Activated CD4-positive, alpha-beta T cell treated with anti-CD3 and anti-CD28 coated beads, Interleukin-2, amount 10 ng/mL, durations not matched to agents 7 days and 5 days (primary cell): ENCODE results near the gene DDX41. TPM values are rescaled to one million over a fixed set of nuclear protein-coding genes. Genes with fewer than 3 reads are reported as not detected.

Experiments
- CTCF ChIA-PET: fragments of 350-600 bp; sonication (Branson Sonifier 250); formaldehyde crosslinking; loops from one replicate; lab custom pipeline; 2021; ENCODE audit warnings: antibody characterized with exemption; lab: Charles Lee
- POLR2A ChIA-PET: fragments of 350-600 bp; sonication (Branson Sonifier 250); formaldehyde crosslinking; loops from one replicate; lab custom pipeline; 2021; ENCODE audit warnings: antibody characterized with exemption; lab: Charles Lee
- DNase-seq: peaks from one replicate; pipeline ENCODE4 v3.0.0-alpha.2; 2020
- H3K27ac Mint-ChIP-seq: one replicate; pipeline ENCODE4 v1.8.0; 2021; ENCODE audit warnings: mild to moderate bottlenecking, moderate library complexity, mixed read lengths
- H3K27me3 Mint-ChIP-seq: one replicate; pipeline ENCODE4 v1.8.0; 2021; ENCODE audit warnings: mixed read lengths
- H3K36me3 Mint-ChIP-seq: one replicate; pipeline ENCODE4 v1.8.0; 2021; ENCODE audit warnings: low read depth, mixed read lengths
- H3K4me1 Mint-ChIP-seq: one replicate; pipeline ENCODE4 v1.8.0; 2021; ENCODE audit warnings: mixed read lengths
- H3K4me3 Mint-ChIP-seq: one replicate; pipeline ENCODE4 v1.8.0; 2021; ENCODE audit warnings: mild to moderate bottlenecking, moderate library complexity, mixed read lengths
- H3K9me3 Mint-ChIP-seq: one replicate; pipeline ENCODE4 v1.8.0; 2021; ENCODE audit warnings: mixed read lengths
- total RNA-seq, 2 experiments: library from RNA; stranded (reverse); gene quantifications; one replicate each; pipeline ENCODE4 v1.2.3, GENCODE V29; 2021

DDX41 gene
- total RNA-seq, 2 experiments from 2014 or later: 106 to 118 TPM

GRCh38 chr5:177508837-177509236, 7.9 kb downstream of the DDX41 start:
- ChIA-PET CTCF (interaction anchor here (1.0 to 4.4 kb wide), 6 partner anchors 11 to 199 kb away, joined by 3 to 19 read pairs (median 4); partner anchors contain the start of gene PDLIM7), POLR2A (interaction anchor here (0.7 to 1.0 kb wide), 2 partner anchors 11 to 17 kb away, joined by 4 to 7 read pairs; partner anchors contain the start of gene PDLIM7)
- Mint-ChIP-seq H3K27ac (no peak overlapping the region), H3K36me3 (peaks cover 14% of the 10 kb centered on the region), H3K9me3 (no peaks in the 10 kb centered on the region), H3K4me3 (no peak overlapping the region), H3K27me3 (no peaks in the 10 kb centered on the region), H3K4me1 (peaks cover 6% of the 10 kb centered on the region)
- DNase-seq: no peak

DNA sequence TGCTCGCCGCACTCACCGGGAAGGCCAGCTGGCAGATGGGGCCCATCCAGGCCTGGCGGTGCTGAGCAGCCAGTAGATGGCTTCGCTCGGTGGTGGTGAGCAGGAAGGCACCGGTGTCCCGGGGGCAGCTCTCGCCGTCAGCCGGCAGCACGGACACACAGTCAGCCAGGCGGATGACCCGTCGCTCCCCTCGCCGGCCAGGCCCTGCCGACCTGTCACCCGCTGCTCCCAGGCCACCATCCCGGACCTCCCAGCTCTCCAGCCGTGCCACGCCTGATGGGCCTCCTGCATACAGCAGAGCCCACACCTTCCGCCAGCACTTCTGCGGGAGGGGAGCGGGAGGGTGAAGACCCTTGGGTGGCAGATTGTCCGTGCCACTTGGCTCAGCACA, 8.5 kb downstream of the DDX41 start:
- H3K4me3 Mint-ChIP-seq: no peak overlapping the region
- no peaks in the 10 kb centered on the region for H3K27me3 Mint-ChIP-seq
- no peaks in the 10 kb centered on the region for H3K9me3 Mint-ChIP-seq
- H3K36me3 Mint-ChIP-seq: peaks cover 14% of the 10 kb centered on the region
- ChIA-PET POLR2A (interaction anchor here (0.6 kb wide), 1 partner anchor 1545 kb away, joined by 5 read pairs; no protein-coding TSS in a partner anchor), CTCF (interaction anchor here (0.6 to 4.4 kb wide), 8 partner anchors 10 to 242 kb away, joined by 3 to 19 read pairs (median 4); partner anchors contain the start of gene PDLIM7)
- no peak overlapping the region for H3K27ac Mint-ChIP-seq
- no peak for DNase-seq
- H3K4me1 Mint-ChIP-seq: peaks cover 6% of the 10 kb centered on the region

DNA sequence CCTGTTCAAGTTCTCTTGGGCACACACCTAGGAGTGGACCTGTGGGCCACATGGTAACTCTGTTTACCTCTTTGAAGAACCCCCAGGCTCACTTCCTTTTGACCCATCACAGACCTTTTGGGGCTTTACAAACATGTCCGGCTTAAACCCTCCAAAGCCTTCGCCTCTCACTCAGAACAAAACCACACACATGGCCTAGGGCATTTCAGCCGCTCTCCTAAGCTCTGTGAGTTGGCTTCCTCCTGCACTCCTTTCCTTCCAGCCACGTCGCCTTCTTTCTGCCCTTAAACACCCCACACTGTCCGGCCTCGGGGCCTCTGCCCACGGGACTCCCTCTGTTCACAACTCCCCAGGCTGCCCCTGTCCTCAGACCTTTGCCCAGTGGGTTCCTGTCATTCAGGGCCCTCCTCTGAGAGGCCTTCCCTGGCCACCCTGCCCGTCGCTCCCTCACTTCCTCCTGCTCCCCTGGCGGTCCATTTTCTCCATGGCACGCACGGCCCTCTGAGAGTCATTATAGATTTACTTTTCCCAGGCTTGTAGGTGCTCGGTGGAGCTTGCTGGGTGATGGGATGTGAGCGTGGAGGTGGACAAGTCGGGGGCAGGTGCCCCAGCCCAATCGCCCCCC, 9.1 kb downstream of the DDX41 start:
- H3K4me3 Mint-ChIP-seq: no peak overlapping the region
- peaks cover 6% of the 10 kb centered on the region for H3K4me1 Mint-ChIP-seq
- no peaks in the 10 kb centered on the region for H3K9me3 Mint-ChIP-seq
- peak overlapping the region; percentile 5 for H3K27ac Mint-ChIP-seq
- H3K27me3 Mint-ChIP-seq: no peaks in the 10 kb centered on the region
- POLR2A ChIA-PET: interaction anchor here (0.6 kb wide), 1 partner anchor 1545 kb away, joined by 5 read pairs; no protein-coding TSS in a partner anchor
- H3K36me3 Mint-ChIP-seq: peaks cover 12% of the 10 kb centered on the region
- CTCF ChIA-PET: interaction anchor here (0.6 to 4.4 kb wide), 6 partner anchors 10 to 241 kb away, joined by 3 to 19 read pairs (median 4); partner anchors contain the start of gene PDLIM7
- no peak for DNase-seq

DNA sequence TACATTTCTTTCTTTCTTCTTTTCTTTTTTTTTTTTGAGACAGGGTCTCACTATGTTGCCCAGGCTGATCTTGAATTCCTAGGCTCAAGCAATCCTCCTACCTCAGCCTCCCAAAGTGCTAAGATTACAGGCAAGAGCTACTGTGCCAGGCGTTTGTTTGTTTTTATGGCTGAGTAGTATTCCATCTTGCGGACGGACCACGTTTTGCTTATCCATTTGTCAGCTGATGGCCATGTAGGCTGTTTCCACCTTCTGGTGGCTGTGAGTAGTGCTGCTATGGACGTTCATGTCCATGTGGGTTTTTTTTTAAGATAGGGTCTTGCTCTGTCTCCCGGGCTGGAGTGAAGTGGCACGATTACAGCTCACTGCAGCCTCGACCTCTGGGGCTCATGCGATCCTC, 9.6 kb downstream of the DDX41 start:
- Mint-ChIP-seq H3K4me3 (no peak overlapping the region), H3K27ac (peak overlapping the region; percentile 5), H3K27me3 (no peaks in the 10 kb centered on the region), H3K36me3 (peaks cover 12% of the 10 kb centered on the region), H3K4me1 (peaks cover 6% of the 10 kb centered on the region), H3K9me3 (no peaks in the 10 kb centered on the region)
- POLR2A ChIA-PET: no interaction called here
- CTCF ChIA-PET: interaction anchor here (0.7 to 4.4 kb wide), 4 partner anchors 9 to 393 kb away, joined by 3 to 19 read pairs (median 4); partner anchors contain the start of gene PDLIM7
- DNase-seq: no peak

DNA sequence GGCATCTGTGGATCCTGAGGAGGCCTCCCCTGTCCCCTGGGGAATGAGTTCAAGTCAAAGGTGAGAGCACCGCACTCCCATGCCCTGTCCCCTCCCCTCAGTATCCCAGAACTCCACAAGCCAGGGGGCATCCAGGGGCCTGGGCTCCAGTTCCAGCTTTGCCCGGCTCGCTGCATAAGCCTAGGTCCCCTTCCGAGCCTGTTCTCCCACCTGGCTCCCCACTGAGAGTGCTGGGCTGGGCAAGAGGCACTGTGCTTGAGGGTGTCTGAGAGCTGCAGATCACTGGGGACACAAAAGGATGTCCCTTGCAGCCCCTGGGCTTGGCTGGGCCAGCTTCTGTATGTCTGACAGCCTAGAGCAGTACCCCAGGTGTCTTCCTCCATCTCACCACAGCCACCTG, 11.7 kb downstream of the DDX41 start:
- no peak overlapping the region for H3K27ac Mint-ChIP-seq
- peaks cover 8% of the 10 kb centered on the region for H3K4me1 Mint-ChIP-seq
- H3K4me3 Mint-ChIP-seq: no peak overlapping the region
- ChIA-PET POLR2A (no interaction called here), CTCF (interaction anchor here (1.1 to 1.9 kb wide), 4 partner anchors 11 to 101 kb away, joined by 3 to 5 read pairs (median 3); partner anchors contain the start of gene DDX41)
- no peaks in the 10 kb centered on the region for H3K9me3 Mint-ChIP-seq
- no peaks in the 10 kb centered on the region for H3K27me3 Mint-ChIP-seq
- DNase-seq: no peak
- no peaks in the 10 kb centered on the region for H3K36me3 Mint-ChIP-seq

- Mint-ChIP-seq H3K36me3 (no peaks in the 10 kb centered on the region), H3K4me3 (no peak overlapping the region), H3K27ac (no peak overlapping the region), H3K27me3 (peaks cover 6% of the 10 kb centered on the region), H3K4me1 (peaks cover 8% of the 10 kb centered on the region), H3K9me3 (no peaks in the 10 kb centered on the region)
- CTCF ChIA-PET: interaction anchor here (0.8 to 1.9 kb wide), 7 partner anchors 12 to 113 kb away, joined by 3 to 5 read pairs (median 3); partner anchors contain the start of genes DDX41 and TMED9
- POLR2A ChIA-PET: no interaction called here
- no peak for DNase-seq
Measured at GRCh38 chr5:177504086-177505056, 12.4 kb downstream of the DDX41 start.

DNA sequence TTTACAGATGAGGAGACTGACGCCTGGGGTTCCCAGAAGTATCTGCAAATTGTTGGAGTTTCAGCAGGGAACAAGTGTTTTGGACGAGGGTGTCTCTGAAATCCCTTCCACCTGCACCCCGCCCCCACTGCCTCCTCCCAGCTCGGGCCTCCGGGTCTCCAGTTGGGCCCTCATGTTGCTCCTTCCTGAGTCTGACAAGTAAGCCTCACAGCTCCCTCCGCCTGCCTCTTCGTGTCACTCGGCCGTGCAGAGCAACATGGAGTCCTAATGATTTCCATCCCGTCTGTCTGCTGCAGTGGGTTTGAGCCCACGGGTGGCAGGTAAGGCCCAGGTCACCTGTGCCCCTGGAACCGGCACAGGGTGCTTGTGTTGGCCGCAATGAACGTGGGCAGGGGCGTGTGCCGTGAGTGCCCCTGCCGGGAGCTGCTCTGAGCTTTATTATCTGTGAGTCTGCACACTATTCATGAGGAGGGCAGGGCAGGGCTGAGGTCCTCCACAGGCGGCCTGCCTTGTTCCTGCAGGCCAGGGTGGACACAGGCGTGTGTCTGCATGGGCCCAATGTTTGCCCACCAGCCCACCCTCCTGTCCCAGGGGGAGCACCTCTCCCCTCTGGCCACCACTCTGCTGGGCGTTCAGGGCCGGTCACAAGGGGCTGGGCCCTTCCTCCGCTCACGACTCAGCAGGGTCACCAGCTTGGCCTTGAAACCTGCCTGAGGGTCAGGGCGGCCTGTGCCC, 13.2 kb downstream of the DDX41 start:
- Mint-ChIP-seq H3K27ac (no peak overlapping the region), H3K36me3 (no peaks in the 10 kb centered on the region), H3K9me3 (no peaks in the 10 kb centered on the region), H3K4me3 (no peak overlapping the region), H3K4me1 (peaks cover 10% of the 10 kb centered on the region), H3K27me3 (peaks cover 12% of the 10 kb centered on the region)
- CTCF ChIA-PET: interaction anchor here (0.6 to 1.9 kb wide), 5 partner anchors 13 to 135 kb away, joined by 3 to 5 read pairs (median 4); partner anchors contain the start of genes DDX41 and TMED9
- POLR2A ChIA-PET: interaction anchor here (0.7 kb wide), 1 partner anchor 114 kb away, joined by 3 read pairs; no protein-coding TSS in a partner anchor
- DNase-seq: no peak

DNA sequence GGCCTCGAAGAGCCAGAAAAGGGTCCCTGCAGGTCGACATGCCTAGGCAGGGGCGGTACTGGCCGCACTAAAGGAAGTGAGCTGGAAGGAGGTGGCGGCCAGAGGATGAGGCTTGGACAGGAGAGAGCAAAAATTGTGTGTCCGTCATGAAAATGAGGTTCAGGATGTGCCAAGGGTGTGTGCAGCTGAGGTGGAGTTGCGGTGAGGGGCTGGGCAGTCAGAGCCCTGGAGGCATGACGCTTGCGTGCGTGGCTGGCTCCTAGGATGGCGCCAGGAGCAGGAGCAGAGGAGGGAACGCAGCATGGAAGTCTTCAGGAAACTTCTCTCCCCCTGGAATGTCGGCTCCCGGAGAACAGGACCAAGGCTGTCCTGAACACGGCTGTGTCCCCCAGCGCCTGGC, 13.9 kb downstream of the DDX41 start:
- no peak for DNase-seq
- POLR2A ChIA-PET: interaction anchor here (0.7 kb wide), 1 partner anchor 113 kb away, joined by 3 read pairs; no protein-coding TSS in a partner anchor
- no peaks in the 10 kb centered on the region for H3K36me3 Mint-ChIP-seq
- no peak overlapping the region for H3K4me3 Mint-ChIP-seq
- no peak overlapping the region for H3K27ac Mint-ChIP-seq
- H3K9me3 Mint-ChIP-seq: no peaks in the 10 kb centered on the region
- CTCF ChIA-PET: interaction anchor here (0.6 to 4.4 kb wide), 5 partner anchors 45 to 136 kb away, joined by 3 to 23 read pairs (median 4); no protein-coding TSS in a partner anchor
- peaks cover 16% of the 10 kb centered on the region for H3K27me3 Mint-ChIP-seq
- peaks cover 15% of the 10 kb centered on the region for H3K4me1 Mint-ChIP-seq

DNA sequence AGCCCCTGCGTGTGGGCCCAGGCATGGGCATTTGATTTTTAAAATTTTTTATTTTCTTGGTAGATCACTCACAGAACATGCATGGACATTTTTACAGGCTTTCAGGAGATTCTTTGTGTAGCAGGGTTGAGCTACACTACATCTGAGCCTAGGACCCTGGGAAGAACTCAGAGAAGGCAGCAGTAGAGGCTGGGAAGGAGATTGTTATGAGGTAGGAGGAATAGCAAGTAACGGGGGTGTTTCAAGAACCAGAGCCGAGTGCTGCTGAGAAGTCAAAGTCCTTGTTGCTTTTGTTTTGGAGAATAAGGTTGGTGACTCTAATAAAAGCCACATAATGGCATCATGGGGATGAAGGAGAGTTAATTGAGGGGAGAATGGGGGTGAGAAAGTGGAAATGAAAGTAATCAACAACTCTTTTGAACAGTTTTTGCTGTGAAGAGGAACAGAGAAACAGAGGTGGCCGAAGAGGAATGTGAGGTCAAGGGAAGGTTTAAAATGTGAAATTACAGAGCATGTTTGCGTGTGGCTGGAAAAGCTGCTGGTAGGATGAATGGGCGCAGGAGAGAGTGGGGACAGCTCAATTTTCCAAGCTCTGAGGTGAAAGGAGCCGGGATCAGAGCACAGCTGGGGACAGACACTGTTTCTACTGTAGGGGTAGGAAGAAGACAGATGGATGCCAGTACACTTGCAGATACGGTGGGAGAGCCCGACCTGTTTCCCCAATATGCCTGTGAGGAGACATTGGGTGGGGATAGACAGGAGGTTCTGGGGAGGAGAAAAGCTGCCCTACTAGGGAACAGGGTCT, 14.7 kb downstream of the DDX41 start:
- ChIA-PET CTCF (interaction anchor here (0.9 to 4.4 kb wide), 15 partner anchors 8 to 192 kb away, joined by 3 to 36 read pairs (median 5); partner anchors contain the start of gene DOK3), POLR2A (no interaction called here)
- Mint-ChIP-seq H3K36me3 (no peaks in the 10 kb centered on the region), H3K27ac (no peak overlapping the region), H3K4me3 (no peak overlapping the region), H3K27me3 (peaks cover 18% of the 10 kb centered on the region), H3K9me3 (no peaks in the 10 kb centered on the region), H3K4me1 (peaks cover 17% of the 10 kb centered on the region)
- DNase-seq: no peak

DNA sequence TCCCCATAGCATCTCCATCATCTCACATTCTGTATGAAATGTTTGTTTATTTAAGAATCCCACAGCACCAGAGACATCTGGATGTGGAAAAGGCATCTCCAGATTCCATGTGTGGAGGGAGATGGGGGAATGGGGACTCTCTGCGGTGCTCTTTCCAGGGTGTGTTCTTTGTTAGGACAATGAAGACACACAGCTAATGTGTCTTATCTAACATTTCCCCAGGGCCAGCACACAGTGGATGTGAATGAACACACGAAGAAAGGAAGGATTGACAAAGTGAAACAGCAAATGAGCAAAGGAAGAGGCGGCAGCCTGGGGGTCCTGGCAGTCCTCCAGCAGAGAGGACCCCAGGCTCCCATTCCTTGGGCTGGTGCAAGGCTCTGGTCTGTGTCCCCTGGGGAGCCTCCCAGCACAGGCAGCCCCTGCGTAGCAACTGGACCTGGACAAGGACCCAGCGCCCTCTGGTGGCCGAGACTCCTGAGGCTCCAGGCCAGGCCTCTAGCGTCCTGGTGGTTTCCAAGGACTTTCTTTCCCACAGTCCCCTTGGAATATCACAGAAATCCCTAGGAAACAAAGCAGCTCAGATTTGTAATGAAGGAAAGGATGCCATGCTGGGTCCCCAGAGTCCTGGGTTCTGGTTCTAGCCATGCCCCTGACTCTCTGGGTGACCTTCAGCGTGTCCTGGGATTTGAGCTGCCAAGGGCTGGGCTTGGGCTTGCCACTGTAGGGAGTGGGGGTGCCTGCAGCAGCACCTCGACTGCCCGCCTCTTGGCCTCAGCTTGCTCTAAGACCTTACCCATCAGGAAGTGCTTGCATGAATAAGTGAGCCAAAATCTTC, 15.9 kb downstream of the DDX41 start:
- Mint-ChIP-seq H3K4me3 (no peak overlapping the region), H3K9me3 (no peaks in the 10 kb centered on the region), H3K36me3 (no peaks in the 10 kb centered on the region), H3K27me3 (peaks cover 18% of the 10 kb centered on the region), H3K4me1 (peaks cover 22% of the 10 kb centered on the region), H3K27ac (no peak overlapping the region)
- ChIA-PET CTCF (interaction anchor here (0.8 to 4.4 kb wide), 18 partner anchors 10 to 191 kb away, joined by 3 to 36 read pairs (median 4); partner anchors contain the start of gene DOK3), POLR2A (no interaction called here)
- DNase-seq: peak; percentile 83
